Measurements from ENCODE around the gene DCDC2B. TPM values are rescaled to one million over a fixed set of nuclear protein-coding genes. Genes with fewer than 3 reads are reported as not detected.

Gene DCDC2B
- total and polyA plus RNA-seq, 2 of the 13 experiments (the other 11 are each of a cell fraction or from before 2014, with no cell fraction given), result not detected

- Histone ChIP-seq H3K9me3 (ENCODE audit: low read length) (no peaks in the 10 kb centered on the region), H3K4me3 (replicated peaks in 1 of 3; ENCODE audit: insufficient read depth in 1 of 3, low read depth in 2 of 3, low read length in 3 of 3) (no peak overlapping the region), H3K36me3 (replicated peaks in 1 of 2; ENCODE audit: control insufficient read depth in 1 of 2, insufficient read depth in 2 of 2, low read length in 2 of 2) (no peaks in the 10 kb centered on the region), H4K20me1 (ENCODE audit: insufficient read depth, low read length) (no peaks in the 10 kb centered on the region), H3K4me1 (ENCODE audit: insufficient read depth, low read length) (peaks cover 44% of the 10 kb centered on the region), H3K27me3 (ENCODE audit: control insufficient read depth in 1 of 2, insufficient read depth in 2 of 2, low read length in 2 of 2) (no peaks in the 10 kb centered on the region), H2AFZ (ENCODE audit: low read length) (no peak overlapping the region), H3K79me2 (ENCODE audit: insufficient read depth, low read length) (no peaks in the 10 kb centered on the region), H3K4me2 (ENCODE audit: low read depth, low read length) (no peak overlapping the region), H3K9ac (ENCODE audit: insufficient read depth, low read depth, low read length) (no peak overlapping the region), H3K27ac (ENCODE audit: extremely low read length, insufficient read depth, low read length) (no peak overlapping the region)
- ChIA-PET CTCF (ENCODE audit: low intra/inter-chr PET ratio, low total read pairs) (no interaction called here), POLR2A (interaction anchor here (3.2 kb wide), 1 partner anchor 11 kb away, joined by 28 read pairs; the partner anchor contains the start of gene LCK)
- in situ Hi-C loops (cut with HindIII; ENCODE audit: extremely low pct_ligation_motif_present, low pct_unique_long_range_greater_than_20kb) (no loop called here), intact Hi-C loops (cut with micrococcal nuclease; ENCODE audit: unreplicated experiment) (no loop called here)
- no TSS peak for BruUV-seq (replicated peaks)
- FAIRE-seq (no peak), DNase-seq (ENCODE audit: low spot score) (no peak), ATAC-seq (no peak)
- WGBS (ENCODE audit: low lambda C conversion rate), result 55% methylated on average over 4 of the region's 4 CpGs
- TF ChIP-seq SNAPC4 (CRISPR knock-in tag; IDR thresholded peaks at IDR 0.05), result no peak
- no peak for TF ChIP-seq ZNF879 (CRISPR knock-in tag; IDR thresholded peaks at IDR 0.05)
- no peak for TF ChIP-seq NFKBIZ (CRISPR knock-in tag; IDR thresholded peaks at IDR 0.05)
- no peak for TF ChIP-seq LBX2 (CRISPR knock-in tag; IDR thresholded peaks at IDR 0.05; ENCODE audit: borderline replicate concordance)
- no peak for TF ChIP-seq GATA4 (IDR thresholded peaks at IDR 0.05; ENCODE audit: borderline replicate concordance, low read depth)
- no peak for TF ChIP-seq ZNF382 (CRISPR knock-in tag; IDR thresholded peaks at IDR 0.05; ENCODE audit: borderline replicate concordance)
- no peak for TF ChIP-seq ZNF713 (CRISPR knock-in tag; IDR thresholded peaks at IDR 0.05)
- no peak for TF ChIP-seq IKZF1 (IDR thresholded peaks at IDR 0.05)
- no peak for TF ChIP-seq SCMH1 (CRISPR knock-in tag; IDR thresholded peaks at IDR 0.05; ENCODE audit: borderline replicate concordance)
- no peak for TF ChIP-seq CREM (IDR thresholded peaks at IDR 0.05)
- no peak for TF ChIP-seq CREM (CRISPR knock-in tag; IDR thresholded peaks at IDR 0.05)
- no peak for TF ChIP-seq ZNF773 (CRISPR knock-in tag; IDR thresholded peaks at IDR 0.05; ENCODE audit: borderline replicate concordance)
- no peak for TF ChIP-seq ZNF101 (CRISPR knock-in tag; IDR thresholded peaks at IDR 0.05; ENCODE audit: borderline replicate concordance, low read depth)
- TF ChIP-seq ZZZ3 (CRISPR knock-in tag; IDR thresholded peaks at IDR 0.05; ENCODE audit: borderline replicate concordance), result no peak
- TF ChIP-seq DZIP1 (CRISPR knock-in tag; IDR thresholded peaks at IDR 0.05), result no peak
- TF ChIP-seq ZSCAN25 (CRISPR knock-in tag; IDR thresholded peaks at IDR 0.05), result no peak
- no peak for TF ChIP-seq ELK4 (CRISPR knock-in tag; IDR thresholded peaks at IDR 0.05; ENCODE audit: borderline replicate concordance)
- TF ChIP-seq CC2D1A (CRISPR knock-in tag; IDR thresholded peaks at IDR 0.05), result no peak
Measured at GRCh38 chr1:32239337-32239736, 30.4 kb downstream of the DCDC2B start.
